Testis (tissue), 3 donors: Measurements from ENCODE around the gene ACOX2. TPM values are rescaled to one million over a fixed set of nuclear protein-coding genes. Genes with fewer than 3 reads are reported as not detected.

ENCODE experiments used
- DNase-seq: peaks from one replicate; pipeline ENCODE4 v3.0.0-alpha.2; 2019
- H3K27ac ChIP-seq, 2 donors: fragments of 200-600 bp; sonication (generic); one replicate each; pipeline ENCODE4 v1.5.1; 2019
- H3K27me3 ChIP-seq: fragments of 200-600 bp; sonication (generic); one replicate; pipeline ENCODE4 v1.5.1; 2019
- H3K36me3 ChIP-seq: fragments of 200-600 bp; sonication (generic); one replicate; pipeline ENCODE4 v1.5.1; 2017; ENCODE audit warnings: low read depth; ENCODE audit errors: missing control alignments
- H3K4me1 ChIP-seq: fragments of 200-600 bp; sonication (generic); one replicate; pipeline ENCODE4 v1.5.1; 2019
- H3K4me3 ChIP-seq, 2 donors: fragments of 200-600 bp; sonication (generic); one replicate each; pipeline ENCODE4 v1.5.1; 2017 to 2019
- H3K9me3 ChIP-seq: fragments of 200-600 bp; sonication (generic); one replicate; pipeline ENCODE4 v1.5.1; 2017
- POLR2A ChIP-seq: fragments of 450-650 bp; IDR thresholded peaks from one replicate; pipeline ENCODE4 v1.6.1; 2017; ENCODE audit warnings: antibody characterized with exemption, mild to moderate bottlenecking, moderate library complexity
- WGBS, 2 donors: methylation state at CpG; one replicate each; pipeline ENCODE4 v1.1.5; 2018; 5-methylcytosine and 5-hydroxymethylcytosine counted together
- intact Hi-C: fragments of 100-400 bp; cut with DNase I; formaldehyde crosslinking; loops from one replicate; pipeline ENCODE4 v1.15.1; 2023; ENCODE audit warnings: low total_unique reads
- polyA plus RNA-seq: library from polyadenylated mRNA; stranded (reverse); fragments of 350-450 nt; fragmentation: Illumina TruSeq; extraction: RNeasy Lipid Tissue Mini Kit (QIAGEN cat#74804); gene quantifications from one replicate; pipeline ENCODE4 v1.2.3, GENCODE V29; 2014; ENCODE audit warnings: low read depth, low replicate concordance; ENCODE audit not compliant: insufficient read depth
- total RNA-seq, 2 donors: library from RNA; depleted of rRNA; stranded (reverse); fragments of >200 nt; gene quantifications; one replicate each; pipeline ENCODE4 v1.2.3, GENCODE V29; 2016
- TF ChIP-seq, protein P1 (sequence below), 3 experiments: fragments of 450-650 bp in 2 of 3; fragments of 200-600 bp in 1 of 3; sonication (generic) in 1 of 3; IDR thresholded peaks; one replicate each; pipeline ENCODE4 v1.5.1; 2016 to 2019; ENCODE audit warnings: antibody characterized with exemption in 3 of 3, mild to moderate bottlenecking in 2 of 3, moderate library complexity in 1 of 3

Gene ACOX2
- total and polyA plus RNA-seq, 3 donors from 2014 or later = 27.1 to 55.9 (median 46.1) TPM

DNA sequence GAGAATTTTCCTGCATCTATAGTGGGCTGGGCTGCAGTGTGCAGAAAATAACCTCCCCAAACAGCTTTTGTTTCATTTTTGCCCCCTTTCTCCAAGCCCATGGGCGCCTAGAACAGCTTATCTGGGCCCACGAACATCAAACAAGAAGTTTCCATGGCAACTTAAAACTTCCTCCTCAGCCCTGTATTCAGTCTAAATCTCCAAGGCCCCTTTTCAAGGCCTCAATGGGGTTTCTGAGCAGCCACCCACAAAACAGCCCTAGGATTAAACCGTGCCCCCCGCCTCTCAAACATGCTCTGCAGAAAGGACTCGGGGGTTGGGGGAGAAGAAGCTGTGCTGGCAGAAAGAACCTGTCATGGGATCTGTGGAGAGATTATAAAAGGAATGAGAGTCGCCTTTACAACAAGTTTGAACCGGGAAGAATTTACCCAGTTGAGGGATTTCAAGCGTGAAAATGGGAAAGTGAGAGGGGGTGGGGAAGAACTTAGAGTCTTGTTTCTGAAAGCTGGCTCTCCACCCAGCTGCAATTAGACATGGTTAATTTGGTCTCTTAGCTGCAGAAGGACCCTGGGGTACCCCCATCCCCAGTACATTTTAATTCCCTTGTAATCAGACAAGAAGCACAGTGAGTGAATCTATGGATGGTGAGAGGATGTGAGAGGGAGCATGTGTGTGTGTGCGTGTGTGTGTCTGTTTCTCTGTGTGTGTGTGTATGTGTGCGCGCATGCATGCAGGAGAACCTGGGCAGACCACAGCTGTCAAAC is 44.5 kb upstream of the ACOX2 start:
- TF ChIP-seq, protein P1, sequence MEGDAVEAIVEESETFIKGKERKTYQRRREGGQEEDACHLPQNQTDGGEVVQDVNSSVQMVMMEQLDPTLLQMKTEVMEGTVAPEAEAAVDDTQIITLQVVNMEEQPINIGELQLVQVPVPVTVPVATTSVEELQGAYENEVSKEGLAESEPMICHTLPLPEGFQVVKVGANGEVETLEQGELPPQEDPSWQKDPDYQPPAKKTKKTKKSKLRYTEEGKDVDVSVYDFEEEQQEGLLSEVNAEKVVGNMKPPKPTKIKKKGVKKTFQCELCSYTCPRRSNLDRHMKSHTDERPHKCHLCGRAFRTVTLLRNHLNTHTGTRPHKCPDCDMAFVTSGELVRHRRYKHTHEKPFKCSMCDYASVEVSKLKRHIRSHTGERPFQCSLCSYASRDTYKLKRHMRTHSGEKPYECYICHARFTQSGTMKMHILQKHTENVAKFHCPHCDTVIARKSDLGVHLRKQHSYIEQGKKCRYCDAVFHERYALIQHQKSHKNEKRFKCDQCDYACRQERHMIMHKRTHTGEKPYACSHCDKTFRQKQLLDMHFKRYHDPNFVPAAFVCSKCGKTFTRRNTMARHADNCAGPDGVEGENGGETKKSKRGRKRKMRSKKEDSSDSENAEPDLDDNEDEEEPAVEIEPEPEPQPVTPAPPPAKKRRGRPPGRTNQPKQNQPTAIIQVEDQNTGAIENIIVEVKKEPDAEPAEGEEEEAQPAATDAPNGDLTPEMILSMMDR (IDR thresholded peaks at IDR 0.05) = no peak
- no peak for TF ChIP-seq POLR2A
- Histone ChIP-seq H3K4me3 (no peak overlapping the region), H3K36me3 (no peaks in the 10 kb centered on the region), H3K27me3 (no peaks in the 10 kb centered on the region), H3K27ac (no peak overlapping the region), H3K9me3 (no peaks in the 10 kb centered on the region), H3K4me1 (peaks cover 17% of the 10 kb centered on the region)
- no peak for DNase-seq
- 59 to 62% methylated on average over 11 of the region's 11 CpGs for WGBS, 2 donors
- intact Hi-C loops = no loop called here

DNA sequence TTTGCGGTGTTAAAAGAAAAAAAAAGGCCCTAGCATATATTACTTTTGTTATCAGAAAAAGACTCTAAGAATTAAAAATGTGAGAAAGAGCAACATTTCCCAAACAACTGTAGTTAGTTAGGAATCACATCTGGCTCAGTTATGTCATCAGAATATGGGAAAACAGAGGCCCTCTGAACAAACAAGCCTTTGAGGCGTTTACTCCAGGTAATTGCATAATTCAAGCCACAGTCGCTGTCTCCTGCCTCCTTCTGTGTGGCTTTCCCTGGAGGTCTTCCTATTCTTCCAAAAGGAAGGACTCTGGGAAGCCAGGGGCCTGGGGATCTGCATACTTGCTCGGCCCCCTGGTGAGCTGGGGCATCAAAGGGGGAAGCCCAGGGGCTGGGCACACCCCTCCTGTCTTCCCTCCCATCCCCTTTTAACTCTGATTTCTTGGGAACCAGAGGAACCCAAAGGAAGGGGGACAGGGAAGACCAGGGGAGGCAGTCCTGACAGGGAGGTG is 43.9 kb upstream of the ACOX2 start:
- Histone ChIP-seq H3K9me3 (no peaks in the 10 kb centered on the region), H3K4me3 (no peak overlapping the region), H3K27me3 (no peaks in the 10 kb centered on the region), H3K4me1 (peaks cover 14% of the 10 kb centered on the region), H3K36me3 (no peaks in the 10 kb centered on the region), H3K27ac (no peak overlapping the region)
- TF ChIP-seq POLR2A = no peak
- TF ChIP-seq, protein P1 (IDR thresholded peaks at IDR 0.05) = no peak
- WGBS, 2 donors = 63 to 84% methylated on average over 4 of the region's 4 CpGs
- DNase-seq = no peak
- intact Hi-C loops = no loop called here

DNA sequence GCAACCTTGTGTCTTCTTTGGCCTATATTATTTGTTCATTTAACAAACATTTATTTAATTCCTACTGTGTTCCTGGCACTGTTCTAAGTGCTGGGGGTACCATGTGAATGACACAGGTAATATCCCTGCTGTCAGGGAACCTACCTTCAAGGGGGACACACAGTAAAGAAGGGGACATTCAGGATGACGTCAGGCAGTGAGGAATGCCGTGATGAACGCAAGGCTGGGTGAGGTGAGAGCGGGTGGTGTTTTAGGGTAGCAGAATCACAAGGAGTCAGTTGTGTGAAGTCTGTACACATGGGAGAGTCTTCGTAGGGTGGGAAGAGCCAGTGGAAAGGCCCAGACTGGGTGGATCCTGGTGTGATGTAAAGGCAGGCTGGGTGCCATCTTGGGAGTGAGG is 41.9 kb upstream of the ACOX2 start:
- no peaks in the 10 kb centered on the region for H3K27me3 ChIP-seq
- no peak overlapping the region for H3K4me3 ChIP-seq
- TF ChIP-seq POLR2A = no peak
- TF ChIP-seq, protein P1 (IDR thresholded peaks at IDR 0.05) = no peak
- H3K9me3 ChIP-seq = no peaks in the 10 kb centered on the region
- intact Hi-C loops = no loop called here
- WGBS, 2 donors = 97 to 100% methylated on average over 5 of the region's 5 CpGs
- no peak overlapping the region for H3K27ac ChIP-seq
- H3K4me1 ChIP-seq = peaks cover 17% of the 10 kb centered on the region
- H3K36me3 ChIP-seq = no peaks in the 10 kb centered on the region
- no peak for DNase-seq

DNA sequence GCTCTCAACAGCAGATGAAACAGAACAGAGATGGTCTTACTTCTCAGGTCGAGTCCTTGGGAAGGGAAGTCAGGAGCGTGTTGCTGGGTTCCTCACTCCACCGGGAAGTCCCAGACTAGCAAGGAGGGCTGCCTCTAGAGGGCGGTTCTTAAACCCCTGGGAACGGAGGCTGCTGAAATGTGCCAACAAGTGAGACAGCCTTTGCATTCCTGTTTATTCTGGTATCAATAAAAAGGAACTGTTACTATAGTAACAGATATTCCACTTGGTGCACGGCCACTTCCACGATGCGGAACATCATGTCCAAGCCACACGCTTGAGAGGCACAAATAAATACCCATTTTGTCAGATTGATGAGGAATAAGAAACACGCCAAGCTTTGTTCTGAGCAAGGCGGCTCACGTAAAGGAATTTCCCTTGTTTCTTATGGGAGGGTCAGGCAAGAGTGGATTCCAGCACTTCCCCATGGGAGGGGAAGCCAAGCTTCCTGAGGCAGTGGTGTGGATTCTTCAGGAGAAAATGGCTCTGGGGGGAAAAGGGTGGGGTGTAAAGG is 40.4 kb upstream of the ACOX2 start, which contains the start of gene FAM107A:
FAM107A (minus strand) TSS at position 123 of the 553 bp plus-strand sequence. CDS start 7,531 bp downstream, outside the sequence.
- Histone ChIP-seq H3K4me1 (peaks cover 23% of the 10 kb centered on the region), H3K36me3 (no peaks in the 10 kb centered on the region), H3K9me3 (no peaks in the 10 kb centered on the region), H3K27me3 (no peaks in the 10 kb centered on the region), H3K27ac (peak within 1 kb of the TSS; percentile 39 to 71), H3K4me3 (peak within 1 kb of the TSS; percentile 13 to 22)
- intact Hi-C loops = no loop called here
- DNase-seq = peak; percentile 62
- TF ChIP-seq, protein P1 (IDR thresholded peaks at IDR 0.05) = peak in 1 of 3 experiments; percentile 7
- no peak for TF ChIP-seq POLR2A
- 21 to 27% methylated on average over 12 of the region's 12 CpGs for WGBS, 2 donors
